HG03521 (cell line): ENCODE data around the gene PIEZO1.

Experiments used
- ATAC-seq: cut with Tn5 transposase; IDR thresholded peaks from one replicate; pipeline ENCODE4 v1.9.1; 2021; ENCODE audit warnings: mild to moderate bottlenecking, moderate library complexity; ENCODE audit not compliant: unreplicated experiment

The PIEZO1 gene

GRCh38 chr16:88691924-88692560, 93.0 kb downstream of the PIEZO1 start:
- ATAC-seq: no peak

- ATAC-seq: no peak
Measured at GRCh38 chr16:88691129-88691813, 93.7 kb downstream of the PIEZO1 start.

- ATAC-seq: no peak
Measured at GRCh38 chr16:88690341-88691128, 94.5 kb downstream of the PIEZO1 start.

GRCh38 chr16:88688013-88688778, 96.8 kb downstream of the PIEZO1 start:
- no peak for ATAC-seq

GRCh38 chr16:88687676-88688012, 97.4 kb downstream of the PIEZO1 start:
- ATAC-seq: no peak

GRCh38 chr16:88687254-88687576, 97.8 kb downstream of the PIEZO1 start:
- ATAC-seq: no peak

GRCh38 chr16:88686439-88687253, 98.4 kb downstream of the PIEZO1 start, which contains the start of gene SNAI3:
Gene SNAI3 (minus strand): TSS chr16:88686507. CDS start chr16:88686406, 101 bp downstream.
- ATAC-seq: peak; percentile 58

GRCh38 chr16:88686062-88686438, 99.0 kb downstream of the PIEZO1 start:
- ATAC-seq: no peak

GRCh38 chr16:88685156-88686061, 99.6 kb downstream of the PIEZO1 start:
- no peak for ATAC-seq

- no peak for ATAC-seq
Measured at GRCh38 chr16:88684569-88685155, 100.4 kb downstream of the PIEZO1 start.

GRCh38 chr16:88681709-88682451, 103.1 kb downstream of the PIEZO1 start:
- peak; percentile 51 for ATAC-seq

- no peak for ATAC-seq
Measured at GRCh38 chr16:88681084-88681680, 103.8 kb downstream of the PIEZO1 start.

- no peak for ATAC-seq
Measured at GRCh38 chr16:88680554-88681083, 104.4 kb downstream of the PIEZO1 start.

GRCh38 chr16:88678224-88678979, 106.6 kb downstream of the PIEZO1 start:
- no peak for ATAC-seq

- no peak for ATAC-seq
Measured at GRCh38 chr16:88677721-88678120, 107.3 kb downstream of the PIEZO1 start.

GRCh38 chr16:88676502-88677242, 108.3 kb downstream of the PIEZO1 start:
- ATAC-seq: no peak
